ELF-1 (cell line): ENCODE data around the gene RGS4.

Experiments used
- DNase-seq: peaks from one replicate; pipeline ENCODE4 v3.0.0-alpha.2; 2016; ENCODE audit warnings: low read depth, low spot score

Gene RGS4

GRCh38 chr1:163102590-163102989 lies 33.4 kb downstream of the RGS4 start:
- no peak for DNase-seq

GRCh38 chr1:163104385-163105099 lies 35.4 kb downstream of the RGS4 start:
- no peak for DNase-seq

GRCh38 chr1:163106364-163106987 lies 37.3 kb downstream of the RGS4 start:
- DNase-seq, result no peak

GRCh38 chr1:163107655-163108054 lies 38.5 kb downstream of the RGS4 start:
- no peak for DNase-seq

GRCh38 chr1:163115887-163116286 lies 46.7 kb downstream of the RGS4 start:
- DNase-seq, result no peak

GRCh38 chr1:163119707-163120106 lies 50.5 kb downstream of the RGS4 start:
- no peak for DNase-seq

- no peak for DNase-seq
These were observed 51.2 kb downstream of the RGS4 start for GRCh38 chr1:163120372-163120771.

GRCh38 chr1:163124812-163125211 lies 55.7 kb downstream of the RGS4 start:
- no peak for DNase-seq
